Adipocyte (in vitro differentiated cells): ENCODE results near the gene DOCK3.

Experiments
- DNase-seq: peaks from one replicate; pipeline ENCODE4 v3.0.0-alpha.2; 2015; ENCODE audit warnings: low read depth
- H3K27me3 ChIP-seq: replicated peaks from 2 replicates; pipeline ENCODE4 v1.7.0; 2013; ENCODE audit warnings: mild to moderate bottlenecking, low read length, moderate library complexity; ENCODE audit not compliant: control insufficient read depth, insufficient read depth
- H3K36me3 ChIP-seq: 2 replicates; pipeline ENCODE4 v1.7.0; 2013; ENCODE audit warnings: low read length, mild to moderate bottlenecking, moderate library complexity; ENCODE audit not compliant: control insufficient read depth, insufficient read depth, severe bottlenecking
- H3K4me1 ChIP-seq: 2 replicates; pipeline ENCODE4 v1.7.0; 2013; ENCODE audit warnings: mild to moderate bottlenecking, low read length, moderate library complexity; ENCODE audit not compliant: control insufficient read depth, insufficient read depth
- H3K4me3 ChIP-seq: 2 replicates; pipeline ENCODE4 v1.7.0; 2013; ENCODE audit warnings: mild to moderate bottlenecking, low read length, moderate library complexity
- H3K9ac ChIP-seq: 2 replicates; pipeline ENCODE4 v1.7.0; 2013; ENCODE audit warnings: mild to moderate bottlenecking, low read length, moderate library complexity
- H3K9me3 ChIP-seq: 2 replicates; pipeline ENCODE4 v1.7.0; 2013; ENCODE audit warnings: mild to moderate bottlenecking, low read length, moderate library complexity; ENCODE audit not compliant: control insufficient read depth

DOCK3 gene

DNA sequence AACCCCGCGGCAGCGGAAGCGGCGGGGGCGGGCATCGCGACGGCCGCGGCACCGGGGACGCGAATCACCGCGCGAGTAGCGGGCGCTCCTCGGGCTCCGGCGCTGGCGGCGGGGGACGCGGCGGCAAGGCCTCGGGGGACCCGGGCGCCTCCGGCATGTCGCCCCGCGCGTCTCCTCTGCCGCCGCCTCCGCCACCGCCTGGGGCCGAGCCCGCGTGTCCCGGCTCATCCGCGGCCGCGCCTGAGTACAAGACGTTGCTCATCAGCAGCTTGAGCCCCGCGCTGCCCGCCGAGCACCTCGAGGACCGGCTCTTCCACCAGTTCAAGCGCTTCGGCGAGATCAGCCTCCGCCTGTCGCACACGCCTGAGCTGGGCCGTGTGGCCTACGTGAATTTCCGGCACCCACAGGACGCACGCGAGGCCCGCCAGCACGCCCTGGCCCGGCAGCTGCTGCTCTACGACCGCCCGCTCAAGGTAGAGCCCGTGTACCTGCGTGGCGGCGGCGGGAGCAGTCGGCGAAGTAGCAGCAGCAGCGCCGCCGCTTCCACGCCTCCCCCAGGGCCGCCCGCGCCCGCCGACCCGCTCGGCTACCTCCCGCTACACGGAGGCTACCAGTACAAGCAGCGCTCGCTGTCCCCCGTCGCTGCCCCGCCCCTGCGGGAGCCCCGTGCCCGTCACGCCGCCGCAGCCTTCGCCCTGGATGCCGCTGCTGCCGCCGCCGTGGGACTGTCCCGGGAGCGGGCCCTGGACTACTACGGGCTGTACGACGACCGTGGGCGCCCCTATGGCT lies 717.0 kb downstream of the DOCK3 start:
- peak overlapping the region; percentile 85 for H3K9ac ChIP-seq
- peaks cover 56% of the 10 kb centered on the region for H3K4me1 ChIP-seq
- H3K4me3 ChIP-seq = peak overlapping the region; percentile 80
- no peaks in the 10 kb centered on the region for H3K9me3 ChIP-seq
- H3K27me3 ChIP-seq = no peaks in the 10 kb centered on the region
- peaks cover 67% of the 10 kb centered on the region for H3K36me3 ChIP-seq
- DNase-seq = peak; percentile 57

DNA sequence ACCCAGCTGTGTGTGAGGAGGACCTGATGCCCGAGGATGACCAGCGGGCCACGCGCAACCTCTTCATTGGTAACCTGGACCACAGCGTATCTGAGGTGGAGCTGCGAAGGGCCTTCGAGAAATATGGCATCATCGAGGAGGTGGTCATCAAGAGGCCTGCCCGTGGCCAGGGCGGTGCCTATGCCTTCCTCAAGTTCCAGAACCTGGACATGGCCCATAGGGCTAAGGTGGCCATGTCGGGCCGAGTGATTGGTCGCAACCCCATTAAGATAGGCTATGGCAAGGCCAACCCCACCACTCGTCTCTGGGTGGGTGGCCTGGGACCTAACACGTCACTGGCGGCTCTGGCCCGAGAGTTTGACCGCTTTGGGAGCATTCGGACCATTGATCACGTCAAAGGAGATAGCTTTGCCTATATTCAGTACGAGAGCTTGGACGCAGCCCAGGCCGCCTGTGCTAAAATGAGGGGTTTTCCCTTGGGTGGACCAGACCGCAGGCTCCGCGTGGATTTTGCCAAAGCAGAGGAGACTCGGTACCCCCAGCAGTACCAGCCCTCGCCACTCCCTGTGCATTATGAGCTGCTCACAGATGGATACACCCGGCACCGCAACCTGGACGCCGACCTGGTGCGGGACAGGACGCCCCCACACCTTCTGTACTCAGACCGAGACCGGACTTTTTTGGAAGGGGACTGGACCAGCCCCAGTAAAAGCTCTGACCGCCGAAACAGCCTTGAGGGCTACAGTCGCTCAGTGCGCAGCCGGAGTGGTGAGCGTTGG lies 717.8 kb downstream of the DOCK3 start:
- no peak for DNase-seq
- Histone ChIP-seq H3K4me1 (peaks cover 56% of the 10 kb centered on the region), H3K4me3 (peak overlapping the region; percentile 80), H3K36me3 (peaks cover 69% of the 10 kb centered on the region), H3K27me3 (no peaks in the 10 kb centered on the region), H3K9ac (peak overlapping the region; percentile 85), H3K9me3 (no peaks in the 10 kb centered on the region)

DNA sequence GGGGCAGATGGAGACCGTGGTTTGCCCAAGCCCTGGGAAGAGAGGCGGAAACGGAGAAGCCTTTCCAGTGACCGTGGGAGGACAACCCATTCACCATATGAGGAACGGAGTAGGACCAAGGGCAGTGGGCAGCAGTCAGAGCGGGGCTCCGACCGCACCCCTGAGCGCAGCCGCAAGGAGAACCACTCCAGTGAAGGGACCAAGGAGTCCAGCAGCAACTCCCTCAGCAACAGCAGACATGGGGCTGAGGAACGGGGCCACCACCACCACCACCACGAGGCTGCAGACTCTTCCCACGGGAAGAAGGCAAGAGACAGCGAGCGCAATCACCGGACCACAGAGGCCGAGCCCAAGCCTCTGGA lies 718.4 kb downstream of the DOCK3 start:
- Histone ChIP-seq H3K4me3 (peak overlapping the region; percentile 80), H3K4me1 (peaks cover 52% of the 10 kb centered on the region), H3K27me3 (no peaks in the 10 kb centered on the region), H3K36me3 (peaks cover 63% of the 10 kb centered on the region), H3K9me3 (no peaks in the 10 kb centered on the region), H3K9ac (peak overlapping the region; percentile 4)
- no peak for DNase-seq

DNA sequence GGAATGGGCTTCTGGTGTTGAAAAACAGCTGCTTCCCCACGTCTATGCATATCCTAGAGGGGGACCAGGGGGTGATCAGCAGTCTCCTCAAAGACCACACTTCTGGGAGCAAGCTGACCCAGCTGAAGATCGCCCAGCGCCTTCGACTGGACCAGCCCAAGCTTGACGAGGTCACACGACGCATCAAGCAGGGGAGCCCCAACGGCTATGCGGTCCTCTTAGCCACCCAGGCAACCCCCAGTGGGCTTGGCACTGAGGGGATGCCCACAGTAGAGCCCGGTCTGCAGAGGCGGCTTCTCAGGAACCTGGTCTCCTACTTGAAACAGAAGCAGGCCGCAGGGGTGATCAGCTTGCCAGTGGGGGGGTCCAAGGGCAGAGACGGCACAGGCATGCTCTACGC lies 718.8 kb downstream of the DOCK3 start:
- H3K4me3 ChIP-seq = no peak overlapping the region
- H3K9me3 ChIP-seq = no peaks in the 10 kb centered on the region

GRCh38 chr3:51394541-51394940 lies 719.8 kb downstream of the DOCK3 start:
- no peak for DNase-seq
- no peaks in the 10 kb centered on the region for H3K27me3 ChIP-seq
- no peak overlapping the region for H3K4me3 ChIP-seq
- peaks cover 55% of the 10 kb centered on the region for H3K36me3 ChIP-seq
- H3K9ac ChIP-seq = peak overlapping the region; percentile 9
- H3K9me3 ChIP-seq = no peaks in the 10 kb centered on the region
- H3K4me1 ChIP-seq = peaks cover 58% of the 10 kb centered on the region

More for the DNA sequence above, 718.8 kb downstream of the DOCK3 start:
- peak overlapping the region; percentile 4 for H3K9ac ChIP-seq
- DNase-seq = no peak
- peaks cover 58% of the 10 kb centered on the region for H3K36me3 ChIP-seq
- peaks cover 55% of the 10 kb centered on the region for H3K4me1 ChIP-seq
- no peaks in the 10 kb centered on the region for H3K27me3 ChIP-seq

- H3K4me1 ChIP-seq = peaks cover 53% of the 10 kb centered on the region
- H3K36me3 ChIP-seq = peaks cover 56% of the 10 kb centered on the region
- H3K9me3 ChIP-seq = no peaks in the 10 kb centered on the region
- no peak overlapping the region for H3K4me3 ChIP-seq
- H3K27me3 ChIP-seq = no peaks in the 10 kb centered on the region
- DNase-seq = no peak
- peak overlapping the region; percentile 9 for H3K9ac ChIP-seq
Measured at GRCh38 chr3:51395493-51396213, 720.9 kb downstream of the DOCK3 start.

DNA sequence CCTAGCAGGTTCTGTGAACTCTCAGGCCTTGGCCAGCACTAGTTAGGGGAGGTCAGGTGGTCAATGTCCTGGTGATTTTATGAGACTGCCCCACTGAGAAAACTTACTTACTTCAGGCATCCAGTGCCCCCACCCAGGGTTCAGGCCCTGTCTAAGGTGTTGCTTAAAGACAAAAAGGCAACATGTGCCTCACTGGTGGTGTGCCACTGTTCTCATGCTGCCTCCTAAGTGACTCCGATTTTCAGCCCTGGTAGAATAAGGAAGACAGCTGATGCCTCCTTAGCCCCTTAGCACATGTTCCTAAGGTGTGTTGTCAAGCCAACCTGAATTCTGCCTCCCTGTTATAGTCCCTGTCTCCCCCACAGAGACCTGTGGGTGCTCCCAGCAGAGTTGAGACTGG lies 721.7 kb downstream of the DOCK3 start:
- no peaks in the 10 kb centered on the region for H3K9me3 ChIP-seq
- H3K4me1 ChIP-seq = peaks cover 51% of the 10 kb centered on the region
- peaks cover 59% of the 10 kb centered on the region for H3K36me3 ChIP-seq
- no peak overlapping the region for H3K4me3 ChIP-seq
- DNase-seq = no peak
- H3K9ac ChIP-seq = peak overlapping the region; percentile 17
- H3K27me3 ChIP-seq = no peaks in the 10 kb centered on the region

DNA sequence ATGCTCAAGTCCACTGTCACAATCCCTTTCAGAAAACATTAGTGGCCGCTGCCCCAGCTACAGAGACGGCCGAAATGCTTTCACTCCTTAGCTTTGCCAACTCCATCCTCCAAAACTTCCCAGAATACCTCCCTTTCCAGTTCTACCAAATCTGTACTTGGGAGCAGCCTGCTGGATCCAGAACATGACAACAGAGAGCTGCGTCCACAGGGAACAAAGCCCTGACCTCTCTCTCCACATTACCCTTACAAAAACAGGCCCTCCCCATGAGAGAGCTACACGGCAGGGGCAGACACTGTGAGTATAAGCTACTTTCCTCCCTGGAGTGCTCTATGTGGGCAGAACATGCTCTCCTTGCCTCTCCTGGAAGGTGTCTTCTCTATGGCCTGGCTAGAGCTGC lies 722.7 kb downstream of the DOCK3 start:
- DNase-seq = no peak
- Histone ChIP-seq H3K9ac (peak overlapping the region; percentile 22), H3K4me1 (peaks cover 47% of the 10 kb centered on the region), H3K36me3 (peaks cover 61% of the 10 kb centered on the region), H3K4me3 (no peak overlapping the region), H3K27me3 (no peaks in the 10 kb centered on the region), H3K9me3 (no peaks in the 10 kb centered on the region)

DNA sequence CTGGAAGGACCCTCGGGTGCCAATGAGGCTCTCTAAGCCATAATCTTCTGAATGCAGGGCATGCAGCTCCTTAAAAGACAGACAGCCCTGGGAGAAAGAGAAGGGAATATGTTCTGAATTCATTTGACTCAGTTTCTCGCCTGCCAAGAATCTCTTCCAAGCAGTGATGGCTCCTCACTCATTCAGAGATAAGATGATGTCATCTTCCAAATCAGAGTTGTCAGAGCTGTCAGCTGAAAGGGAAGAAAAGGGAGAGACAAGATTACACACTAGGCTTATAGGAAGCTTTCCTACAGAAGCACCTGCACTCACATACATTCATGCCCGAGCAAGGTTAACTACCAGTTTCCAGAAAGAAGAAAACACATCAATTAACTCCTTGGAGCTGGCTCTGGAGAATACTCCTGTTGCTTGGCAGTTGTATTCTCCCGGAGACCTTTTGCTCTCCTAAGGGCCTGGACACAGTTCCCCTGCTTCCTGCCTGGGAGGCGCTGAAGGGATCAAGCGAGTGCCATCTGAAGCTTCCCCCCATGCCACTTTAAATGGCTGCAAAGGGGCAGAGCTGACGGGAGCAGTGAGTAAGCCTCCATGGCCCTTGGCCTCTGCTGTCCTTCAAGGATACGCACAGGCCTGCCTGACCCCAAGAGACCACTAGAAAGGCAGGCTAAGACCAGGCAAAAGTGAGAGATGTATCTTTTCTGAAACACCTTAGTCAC lies 724.0 kb downstream of the DOCK3 start:
- Histone ChIP-seq H3K4me3 (no peak overlapping the region), H3K36me3 (peaks cover 59% of the 10 kb centered on the region)

DNA sequence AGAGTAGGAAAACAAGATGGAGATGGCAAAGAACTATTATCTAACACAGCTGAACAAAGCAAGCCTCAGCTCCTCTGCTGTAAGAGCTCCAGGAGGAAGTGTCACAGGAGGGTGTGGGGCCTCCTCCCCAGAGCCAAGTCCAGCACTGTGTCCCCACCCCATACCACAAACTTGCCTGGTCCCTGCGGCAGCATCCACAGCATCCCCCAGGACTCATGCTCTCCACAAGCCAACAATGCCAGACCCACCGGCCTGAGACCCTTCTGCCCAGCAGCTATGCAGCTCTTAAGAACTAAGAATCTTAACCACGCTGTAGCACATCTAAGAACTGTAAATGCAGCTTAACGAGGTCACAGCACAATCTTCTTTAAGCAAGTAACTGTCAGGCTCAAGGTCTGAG lies 725.4 kb downstream of the DOCK3 start:
- H3K36me3 ChIP-seq = peaks cover 59% of the 10 kb centered on the region
- H3K9me3 ChIP-seq = no peaks in the 10 kb centered on the region
- no peak overlapping the region for H3K9ac ChIP-seq

More for the DNA sequence above, 724.0 kb downstream of the DOCK3 start:
- Histone ChIP-seq H3K27me3 (no peaks in the 10 kb centered on the region), H3K4me1 (peaks cover 34% of the 10 kb centered on the region), H3K9me3 (no peaks in the 10 kb centered on the region), H3K9ac (peak overlapping the region; percentile 16)
- no peak for DNase-seq

More for the DNA sequence above, 725.4 kb downstream of the DOCK3 start:
- Histone ChIP-seq H3K4me3 (no peak overlapping the region), H3K27me3 (no peaks in the 10 kb centered on the region), H3K4me1 (peaks cover 26% of the 10 kb centered on the region)
- no peak for DNase-seq
